Measurements from ENCODE around the gene PLVAP.

The PLVAP gene

DNA sequence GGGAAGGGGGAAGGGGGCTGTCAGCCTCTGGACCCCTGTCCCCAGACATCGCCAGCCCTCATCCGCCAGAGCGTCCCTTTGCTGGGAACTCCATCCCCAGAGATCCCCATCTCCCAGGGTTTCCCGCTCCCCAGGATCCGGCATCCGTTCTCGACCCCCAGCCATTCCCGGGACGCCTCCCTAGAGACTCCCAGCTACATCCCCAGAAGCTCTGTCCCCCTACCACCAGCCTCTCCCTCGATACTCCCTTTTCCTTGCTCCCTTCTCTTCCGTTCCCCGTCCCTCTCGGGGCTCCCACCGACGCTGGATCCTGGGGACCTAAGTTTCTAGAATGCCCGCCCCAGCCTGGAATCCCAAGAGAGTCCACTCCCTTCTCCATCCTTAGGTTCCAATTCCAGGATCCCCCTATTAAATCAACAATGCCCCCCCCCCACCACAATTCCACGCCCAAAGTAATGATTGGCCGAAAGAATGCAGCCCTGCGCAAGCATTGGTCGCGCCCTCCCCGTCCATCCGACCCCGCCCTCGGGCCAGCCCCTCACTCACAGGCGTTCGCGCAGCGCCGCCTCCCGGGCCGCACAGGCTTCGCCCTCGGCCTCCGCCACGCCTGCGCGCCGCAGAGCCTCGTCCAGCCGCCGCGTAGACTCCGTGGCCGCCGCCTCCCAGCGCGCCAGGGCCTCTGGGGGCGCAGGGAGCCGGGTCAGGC is 13.7 kb upstream of the PLVAP start (continued):
- TF ChIP-seq ZNF121 (tag by site-specific recombination; IDR thresholded peaks at IDR 0.05) (no peak), HIC1 (tag by site-specific recombination; IDR thresholded peaks at IDR 0.05) (no peak), ZSCAN18 (tag by site-specific recombination; IDR thresholded peaks at IDR 0.05) (no peak), ZNF785 (tag by site-specific recombination; IDR thresholded peaks at IDR 0.05) (no peak), PRDM10 (tag by site-specific recombination; IDR thresholded peaks at IDR 0.05) (peak; percentile 86), ZNF140 (tag by site-specific recombination; IDR thresholded peaks at IDR 0.05) (no peak), FEZF1 (tag by site-specific recombination; IDR thresholded peaks at IDR 0.05) (no peak), ZNF138 (tag by site-specific recombination; IDR thresholded peaks at IDR 0.05; ENCODE audit: borderline replicate concordance) (no peak), ZNF426 (tag by site-specific recombination; IDR thresholded peaks at IDR 0.05) (no peak), ZNF544 (tag by site-specific recombination; IDR thresholded peaks at IDR 0.05) (no peak), ZNF701 (tag by site-specific recombination; IDR thresholded peaks at IDR 0.05) (no peak), ZNF658 (tag by site-specific recombination; IDR thresholded peaks at IDR 0.05) (no peak), ZNF518A (tag by site-specific recombination; conservative IDR thresholded peaks at IDR 0.05; ENCODE audit: low read depth) (no peak), ZNF404 (tag by site-specific recombination; IDR thresholded peaks at IDR 0.05) (no peak), ZNF132 (tag by site-specific recombination; IDR thresholded peaks at IDR 0.05; ENCODE audit: borderline replicate concordance) (no peak), ZNF324 (tag by site-specific recombination; IDR thresholded peaks at IDR 0.05) (0 out of 2 replicates have a peak, but pooled peaks have one; percentile 50), ZNF169 (tag by site-specific recombination; IDR thresholded peaks at IDR 0.05) (no peak), ZNF629 (tag by site-specific recombination; IDR thresholded peaks at IDR 0.05) (0 out of 2 replicates have a peak, but pooled peaks have one; percentile 39), ZNF302 (tag by site-specific recombination; IDR thresholded peaks at IDR 0.05; ENCODE audit: low read depth) (no peak), PBX3 (CRISPR knock-in tag; IDR thresholded peaks at IDR 0.05) (0 out of 2 replicates have a peak, but pooled peaks have one; percentile 71), ZNF626 (tag by site-specific recombination; IDR thresholded peaks at IDR 0.05) (no peak)
- TF ChIP-seq, protein P1, sequence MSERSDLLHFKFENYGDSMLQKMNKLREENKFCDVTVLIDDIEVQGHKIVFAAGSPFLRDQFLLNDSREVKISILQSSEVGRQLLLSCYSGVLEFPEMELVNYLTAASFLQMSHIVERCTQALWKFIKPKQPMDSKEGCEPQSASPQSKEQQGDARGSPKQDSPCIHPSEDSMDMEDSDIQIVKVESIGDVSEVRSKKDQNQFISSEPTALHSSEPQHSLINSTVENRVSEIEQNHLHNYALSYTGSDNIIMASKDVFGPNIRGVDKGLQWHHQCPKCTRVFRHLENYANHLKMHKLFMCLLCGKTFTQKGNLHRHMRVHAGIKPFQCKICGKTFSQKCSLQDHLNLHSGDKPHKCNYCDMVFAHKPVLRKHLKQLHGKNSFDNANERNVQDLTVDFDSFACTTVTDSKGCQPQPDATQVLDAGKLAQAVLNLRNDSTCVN (tag by site-specific recombination; optimal IDR thresholded peaks at IDR 0.05) = peak; percentile 52
- TF ChIP-seq, protein P2, sequence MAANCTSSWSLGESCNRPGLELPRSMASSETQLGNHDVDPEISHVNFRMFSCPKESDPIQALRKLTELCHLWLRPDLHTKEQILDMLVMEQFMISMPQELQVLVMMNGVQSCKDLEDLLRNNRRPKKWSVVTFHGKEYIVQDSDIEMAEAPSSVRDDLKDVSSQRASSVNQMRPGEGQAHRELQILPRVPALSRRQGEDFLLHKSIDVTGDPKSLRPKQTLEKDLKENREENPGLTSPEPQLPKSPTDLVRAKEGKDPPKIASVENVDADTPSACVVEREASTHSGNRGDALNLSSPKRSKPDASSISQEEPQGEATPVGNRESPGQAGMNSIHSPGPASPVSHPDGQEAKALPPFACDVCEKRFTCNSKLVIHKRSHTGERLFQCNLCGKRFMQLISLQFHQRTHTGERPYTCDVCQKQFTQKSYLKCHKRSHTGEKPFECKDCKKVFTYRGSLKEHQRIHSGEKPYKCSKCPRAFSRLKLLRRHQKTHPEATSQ (tag by site-specific recombination; IDR thresholded peaks at IDR 0.05) = no peak

Data from HEK293 (cell line).